ENCODE data around the gene XRN2. TPM values are rescaled to one million over a fixed set of nuclear protein-coding genes. Genes with fewer than 3 reads are reported as not detected.

XRN2 gene
- total RNA-seq, 1 donor from 2014 or later, result 62.1 TPM

DNA sequence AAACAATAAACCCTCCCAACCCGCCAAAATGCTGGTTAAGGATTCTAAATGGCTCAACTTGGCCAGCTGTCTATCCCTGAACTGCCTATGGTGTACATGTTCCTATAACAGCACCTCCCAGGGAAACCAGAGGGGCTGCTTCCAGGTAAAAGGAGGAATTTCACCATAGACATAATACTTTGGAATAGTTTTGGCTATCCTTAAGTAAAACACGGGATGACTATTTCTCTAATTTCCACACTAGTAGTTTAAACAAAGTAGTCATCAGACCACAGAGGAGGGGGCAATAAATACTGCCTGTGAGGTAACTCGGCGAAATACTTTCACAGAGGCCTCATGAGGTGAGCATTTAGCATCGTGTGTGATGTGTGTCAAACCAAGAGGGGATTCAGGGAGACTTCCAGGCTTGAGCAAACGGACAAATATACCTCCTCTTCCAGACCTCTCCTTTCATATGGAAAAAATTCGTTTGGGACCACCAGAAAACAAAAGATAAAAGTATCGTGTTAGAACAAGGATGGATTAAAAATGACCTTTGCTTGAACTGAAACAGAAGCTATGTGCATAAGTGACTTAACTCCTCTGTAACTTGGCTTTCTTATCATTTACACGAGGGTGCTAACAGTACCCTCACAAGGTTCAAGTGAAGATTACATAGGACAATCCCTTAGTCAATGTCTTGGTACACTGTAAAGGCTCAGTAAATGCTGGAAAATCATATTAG is 1.0 kb upstream of the XRN2 start:
- TF ChIP-seq, protein P1, sequence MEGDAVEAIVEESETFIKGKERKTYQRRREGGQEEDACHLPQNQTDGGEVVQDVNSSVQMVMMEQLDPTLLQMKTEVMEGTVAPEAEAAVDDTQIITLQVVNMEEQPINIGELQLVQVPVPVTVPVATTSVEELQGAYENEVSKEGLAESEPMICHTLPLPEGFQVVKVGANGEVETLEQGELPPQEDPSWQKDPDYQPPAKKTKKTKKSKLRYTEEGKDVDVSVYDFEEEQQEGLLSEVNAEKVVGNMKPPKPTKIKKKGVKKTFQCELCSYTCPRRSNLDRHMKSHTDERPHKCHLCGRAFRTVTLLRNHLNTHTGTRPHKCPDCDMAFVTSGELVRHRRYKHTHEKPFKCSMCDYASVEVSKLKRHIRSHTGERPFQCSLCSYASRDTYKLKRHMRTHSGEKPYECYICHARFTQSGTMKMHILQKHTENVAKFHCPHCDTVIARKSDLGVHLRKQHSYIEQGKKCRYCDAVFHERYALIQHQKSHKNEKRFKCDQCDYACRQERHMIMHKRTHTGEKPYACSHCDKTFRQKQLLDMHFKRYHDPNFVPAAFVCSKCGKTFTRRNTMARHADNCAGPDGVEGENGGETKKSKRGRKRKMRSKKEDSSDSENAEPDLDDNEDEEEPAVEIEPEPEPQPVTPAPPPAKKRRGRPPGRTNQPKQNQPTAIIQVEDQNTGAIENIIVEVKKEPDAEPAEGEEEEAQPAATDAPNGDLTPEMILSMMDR (IDR thresholded peaks at IDR 0.05), result no peak
- intact Hi-C loops (cut with DNase I), result no loop called here
- Histone ChIP-seq H3K27ac (peak overlapping the region; percentile 98), H3K27me3 (ENCODE audit: low read depth) (no peaks in the 10 kb centered on the region), H3K9me3 (no peaks in the 10 kb centered on the region), H3K4me3 (peak overlapping the region; percentile 83), H3K36me3 (no peaks in the 10 kb centered on the region), H3K4me1 (peaks cover 15% of the 10 kb centered on the region)
- no peak for ATAC-seq
- DNase-seq, result no peak

DNA sequence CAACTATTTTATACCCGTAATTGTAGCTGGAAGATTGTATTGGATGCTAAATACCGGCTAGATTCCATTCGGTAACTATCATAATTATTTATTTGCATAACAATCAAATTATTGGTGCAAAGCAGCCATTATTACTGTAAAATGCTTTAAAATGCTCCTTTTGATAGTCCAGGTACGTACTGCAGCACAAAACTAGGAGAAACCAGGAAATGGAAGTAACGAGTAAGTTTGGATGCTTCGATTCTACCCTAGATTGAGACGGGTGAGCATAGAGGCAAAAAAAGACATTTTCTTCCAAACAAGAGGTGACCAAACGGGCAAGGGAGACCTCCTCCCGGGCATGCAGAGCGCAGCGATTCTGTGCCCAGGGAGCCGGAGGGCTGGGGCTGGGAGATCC is 469 bp upstream of the XRN2 start:
- TF ChIP-seq, protein P1 (IDR thresholded peaks at IDR 0.05), result no peak
- Histone ChIP-seq H3K27ac (peak overlapping the region; percentile 98), H3K27me3 (ENCODE audit: low read depth) (no peaks in the 10 kb centered on the region), H3K9me3 (no peaks in the 10 kb centered on the region), H3K4me3 (peak overlapping the region; percentile 83), H3K36me3 (no peaks in the 10 kb centered on the region), H3K4me1 (peaks cover 15% of the 10 kb centered on the region)
- DNase-seq (no peak), ATAC-seq (peak; percentile 63 to 75)
- intact Hi-C loops (cut with DNase I), result no loop called here

DNA sequence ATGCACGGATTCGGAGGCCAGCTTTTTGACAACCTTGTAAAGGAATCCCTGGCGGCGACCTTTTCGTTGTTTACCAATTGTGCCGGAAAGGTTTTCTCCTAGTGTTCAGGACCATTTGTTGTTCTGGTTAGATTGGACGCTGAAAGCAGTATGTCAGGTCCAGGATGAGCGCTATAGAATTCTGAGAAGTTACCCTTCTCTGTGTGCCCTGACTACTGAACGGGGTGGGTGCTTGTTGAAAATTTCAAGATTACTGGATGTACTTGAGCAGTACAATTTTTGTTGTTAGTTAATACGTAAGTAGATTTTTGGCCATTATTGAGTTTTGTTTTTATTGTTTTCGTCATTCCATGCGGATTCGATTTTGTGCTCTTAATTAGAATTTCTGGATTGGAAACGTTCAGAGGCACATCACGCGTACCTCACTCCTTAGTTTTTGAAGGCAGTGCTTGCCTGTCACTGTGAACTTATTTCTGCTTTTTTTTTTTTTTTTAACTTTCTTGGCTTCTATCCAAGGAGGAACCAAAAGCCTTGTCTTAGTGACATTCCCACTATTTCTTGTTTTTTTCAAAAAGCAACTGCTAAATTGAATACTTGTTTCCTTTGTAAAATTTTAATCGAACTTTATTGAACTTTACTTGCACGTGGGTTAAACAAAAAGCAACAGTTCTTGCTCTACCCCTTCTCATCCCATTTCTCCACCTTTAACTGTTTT is 898 bp downstream of the XRN2 start:
- Histone ChIP-seq H3K27ac (peak overlapping the region; percentile 98), H3K9me3 (no peaks in the 10 kb centered on the region), H3K27me3 (ENCODE audit: low read depth) (no peaks in the 10 kb centered on the region), H3K4me1 (peaks cover 16% of the 10 kb centered on the region), H3K36me3 (no peaks in the 10 kb centered on the region), H3K4me3 (peak overlapping the region; percentile 83)
- intact Hi-C loops (cut with DNase I), result no loop called here
- ATAC-seq (peak; percentile 7 to 17), DNase-seq (no peak)
- TF ChIP-seq, protein P1 (IDR thresholded peaks at IDR 0.05), result no peak

DNA sequence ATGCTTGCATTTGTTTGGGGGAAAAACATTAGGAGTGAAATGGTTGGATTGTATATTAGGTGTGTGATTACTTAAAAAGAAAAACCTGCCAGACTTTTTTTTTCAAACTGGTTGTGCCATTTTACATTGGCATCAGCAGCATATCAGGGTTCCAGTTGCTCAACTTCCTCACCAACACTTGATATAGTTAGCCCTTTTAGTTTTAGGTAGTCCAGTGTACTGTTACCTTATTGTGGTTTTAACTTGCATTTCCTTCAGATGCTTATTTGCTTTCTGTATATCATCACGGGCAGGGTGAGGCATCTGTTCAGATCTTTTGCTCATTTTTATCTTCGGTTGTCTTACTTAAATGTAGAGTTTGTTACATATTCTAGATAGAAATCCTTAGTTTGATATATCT is 5.2 kb downstream of the XRN2 start:
- ATAC-seq (no peak), DNase-seq (no peak)
- H3K4me1 ChIP-seq, result peaks cover 51% of the 10 kb centered on the region
- H3K36me3 ChIP-seq, result no peaks in the 10 kb centered on the region
- intact Hi-C loops (cut with DNase I), result no loop called here
- H3K27me3 ChIP-seq (ENCODE audit: low read depth), result no peaks in the 10 kb centered on the region
- no peaks in the 10 kb centered on the region for H3K9me3 ChIP-seq
- H3K4me3 ChIP-seq, result no peak overlapping the region
- H3K27ac ChIP-seq, result no peak overlapping the region
- TF ChIP-seq, protein P1 (IDR thresholded peaks at IDR 0.05), result no peak

DNA sequence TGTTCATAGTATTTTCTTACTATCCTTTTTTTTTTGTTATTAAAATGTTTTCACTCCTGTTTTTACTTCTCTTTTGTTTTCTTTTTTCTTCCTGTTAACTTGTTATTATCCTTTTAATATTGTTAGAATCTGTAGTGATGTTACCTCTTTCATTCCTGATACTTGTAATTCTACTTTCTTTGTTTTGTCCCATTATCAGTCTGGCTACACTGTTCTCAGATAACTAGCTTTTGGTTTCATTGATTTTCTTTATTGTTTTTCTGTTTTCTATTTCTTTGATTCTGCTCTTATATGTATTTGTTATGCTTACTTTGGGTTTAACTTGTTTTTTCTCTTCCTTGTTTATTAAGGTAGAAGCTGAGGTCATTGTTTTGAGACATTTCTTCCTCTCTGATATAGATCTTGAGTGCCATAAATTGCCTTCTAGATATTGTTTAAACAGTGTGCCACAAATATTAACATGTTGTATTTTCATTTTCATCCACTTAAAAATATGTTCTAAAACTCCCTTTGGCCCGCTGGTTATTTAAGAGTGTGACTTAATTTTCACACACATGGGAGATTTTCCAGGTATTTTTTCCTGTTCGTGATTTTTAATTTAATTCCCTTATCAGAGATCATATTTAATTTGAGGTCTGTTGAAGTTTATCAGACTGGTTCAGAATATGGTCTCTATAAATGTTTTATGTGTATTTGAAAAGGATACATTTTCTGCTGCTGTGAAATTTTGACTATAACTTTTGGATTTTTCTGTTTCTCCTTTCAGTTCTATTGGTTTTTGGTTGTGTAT is 6.7 kb downstream of the XRN2 start:
- DNase-seq (no peak), ATAC-seq (no peak)
- H3K27ac ChIP-seq, result no peak overlapping the region
- peaks cover 56% of the 10 kb centered on the region for H3K4me1 ChIP-seq
- no peaks in the 10 kb centered on the region for H3K27me3 ChIP-seq (ENCODE audit: low read depth)
- no peaks in the 10 kb centered on the region for H3K9me3 ChIP-seq
- no peak overlapping the region for H3K4me3 ChIP-seq
- H3K36me3 ChIP-seq, result no peaks in the 10 kb centered on the region
- intact Hi-C loops (cut with DNase I), result no loop called here
- TF ChIP-seq, protein P1 (IDR thresholded peaks at IDR 0.05), result no peak
